GM12878 (cell line): ENCODE results near the gene ZNF764. TPM values are rescaled to one million over a fixed set of nuclear protein-coding genes. Genes with fewer than 3 reads are reported as not detected.

Experiments used
- ATAC-seq: fragments of 200-7000 bp; cut with Tn5 transposase; 3 replicates; pipeline ENCODE4 v1.9.1; 2020; ENCODE audit warnings: mild to moderate bottlenecking, moderate library complexity
- BruUV-seq: library from RNA; stranded (reverse); fragments of 400-500 nt; replicated peaks from 2 replicates; lab custom pipeline; 2021; lab: Mats Ljungman, UMichigan
- CTCF ChIA-PET: fragments of 300-600 bp; sonication (Branson Sonifier 250); formaldehyde crosslinking; extraction: SDS; loops from one replicate; lab custom pipeline; 2021; ENCODE audit warnings: inconsistent platforms; lab: Yijun Ruan, JAX
- POLR2A ChIA-PET: fragments of 350-600 bp; formaldehyde crosslinking; extraction: SDS; loops from one replicate; lab custom pipeline; 2021; ENCODE audit warnings: inconsistent platforms; lab: Charles Lee
- RAD21 ChIA-PET: fragments of 300-600 bp; sonication (Branson Sonifier 250); formaldehyde crosslinking; loops from one replicate; lab custom pipeline; 2023; ENCODE audit warnings: antibody characterized with exemption; ENCODE audit not compliant: unreplicated experiment; lab: Charles Lee
- SMC1A ChIA-PET: fragments of 300-600 bp; sonication (Branson Sonifier 250); formaldehyde crosslinking; loops from one replicate; lab custom pipeline; 2023; ENCODE audit not compliant: unreplicated experiment, uncharacterized antibody; lab: Charles Lee
- DNase-seq: peaks from one replicate; pipeline ENCODE4 v3.0.0-alpha.2; 2011; ENCODE audit warnings: low read depth, low spot score
- FAIRE-seq: peaks from 3 replicates; lab custom pipeline; 2011; peaks lifted over from hg19 to GRCh38; lab: Jason Lieb, UNC
- H2AFZ ChIP-seq: 2 replicates; pipeline ENCODE4 v1.6.0; 2011; ENCODE audit warnings: low read depth, low read length, control low read depth; ENCODE audit not compliant: control insufficient read depth
- H3K27ac ChIP-seq: 2 replicates; pipeline ENCODE4 v1.5.1; 2011; ENCODE audit warnings: control low read depth; ENCODE audit not compliant: control insufficient read depth, insufficient read depth
- H3K27me3 ChIP-seq, 2 experiments: replicated peaks in 1 of 2; 2 replicates each; pipeline versions ENCODE4 v1.6.0 to v1.6.1; 2011; ENCODE audit warnings: low read length in 1 of 2; ENCODE audit not compliant: control insufficient read depth in 2 of 2, insufficient read depth in 2 of 2
- H3K36me3 ChIP-seq, 2 experiments: 2 replicates each; pipeline ENCODE4 v1.5.1; 2011; ENCODE audit warnings: low read length in 1 of 2; ENCODE audit not compliant: control insufficient read depth in 2 of 2, insufficient read depth in 2 of 2
- H3K4me1 ChIP-seq: 2 replicates; pipeline ENCODE4 v1.6.1; 2011; ENCODE audit warnings: mild to moderate bottlenecking, low read length, moderate library complexity, mixed read lengths; ENCODE audit not compliant: control insufficient read depth, insufficient read depth
- H3K4me2 ChIP-seq: 2 replicates; pipeline ENCODE4 v1.6.0; 2011; ENCODE audit warnings: control low read depth; ENCODE audit not compliant: control insufficient read depth, insufficient read depth
- H3K4me3 ChIP-seq: fragments of 200-600 bp; sonication (generic); 2 replicates; pipeline ENCODE4 v1.5.1; 2016
- H3K79me2 ChIP-seq: 2 replicates; pipeline ENCODE4 v1.6.0; 2011; ENCODE audit warnings: low read length; ENCODE audit not compliant: control insufficient read depth, insufficient read depth
- H3K9ac ChIP-seq: 2 replicates; pipeline ENCODE4 v1.8.0; 2011; ENCODE audit warnings: low read length, control low read depth, mixed read lengths; ENCODE audit not compliant: control insufficient read depth, insufficient read depth
- H3K9me3 ChIP-seq: replicated peaks from 3 replicates; pipeline ENCODE4 v1.5.1; 2011; ENCODE audit warnings: mild to moderate bottlenecking, low read length; ENCODE audit not compliant: control insufficient read depth, insufficient read depth
- H4K20me1 ChIP-seq: 2 replicates; pipeline ENCODE4 v1.6.0; 2011; ENCODE audit not compliant: control insufficient read depth, insufficient read depth
- ATF7 ChIP-seq: fragments of 450-650 bp; IDR thresholded peaks from 2 replicates; pipeline ENCODE4 v1.6.1; 2016; ENCODE audit warnings: low read depth, mild to moderate bottlenecking
- CEBPB ChIP-seq, 2 experiments: fragments of 150-350 bp in 1 of 2; IDR thresholded peaks; 2 replicates each; pipeline ENCODE4 v1.6.1; 2012 to 2014; ENCODE audit warnings: low read depth in 2 of 2, low read length in 2 of 2, borderline replicate concordance in 1 of 2, inconsistent platforms in 1 of 2
- JUND ChIP-seq: IDR thresholded peaks from 2 replicates; pipeline ENCODE4 v1.6.1; 2012; ENCODE audit warnings: low read depth, mild to moderate bottlenecking, low read length, improper control_type of control experiment, moderate library complexity
- MAX ChIP-seq: IDR thresholded peaks from 2 replicates; pipeline ENCODE4 v1.6.1; 2012; ENCODE audit warnings: low read depth, low read length, improper control_type of control experiment
- MLLT1 ChIP-seq: fragments of 450-650 bp; IDR thresholded peaks from 2 replicates; pipeline ENCODE4 v1.6.1; 2016; ENCODE audit warnings: mild to moderate bottlenecking
- NRF1 ChIP-seq: conservative IDR thresholded peaks from 2 replicates; pipeline ENCODE4 v1.6.1; 2011; ENCODE audit warnings: mild to moderate bottlenecking, low read depth, low read length, improper control_type of control experiment
- PML ChIP-seq: IDR thresholded peaks from 2 replicates; pipeline ENCODE4 v1.6.1; 2012; ENCODE audit warnings: low read length, inconsistent platforms
- WGBS: methylation state at CpG from one replicate; pipeline ENCODE4 v1.1.6; 2016; ENCODE audit warnings: low lambda C conversion rate; ENCODE audit not compliant: insufficient replicate concordance, insufficient coverage; ENCODE audit errors: missing lambda C conversion rate; 5-methylcytosine and 5-hydroxymethylcytosine counted together
- in situ Hi-C: fragments of 300-500 bp; cut with MboI; formaldehyde crosslinking; loops from 9 replicates; pipeline ENCODE4 v1.14.3; 2018; ENCODE audit warnings: mixed read lengths
- intact Hi-C: fragments of 100-400 bp; cut with micrococcal nuclease; formaldehyde crosslinking; loops from one replicate; pipeline ENCODE4 v1.14.2; 2022; ENCODE audit not compliant: unreplicated experiment
- polyA plus RNA-seq, 11 experiments: library from polyadenylated mRNA; depleted of rRNA in 4 of 11; unstranded in 6 of 11; stranded (reverse) in 5 of 11; fragments of >200 nt; fragmentation: Nextera tagmentation in 4 of 11; fragmentation: Illumina TruSeq in 1 of 11; extraction: Ambion mirVana in 4 of 11; extraction: Trizol in 1 of 11; gene quantifications; 1 replicate in 1 of 11; 2 replicates in 10 of 11; pipeline versions ENCODE4 v1.2.1 to v1.2.3, GENCODE V29; 2011 to 2016; ENCODE audit warnings: inconsistent platforms in 2 of 11, missing spikeins in 2 of 11, low read depth in 1 of 11
- total RNA-seq, 4 experiments: library from RNA; depleted of rRNA in 3 of 4; stranded (reverse); fragments of >200 nt in 3 of 4; fragmentation: Illumina TruSeq in 1 of 4; extraction: Trizol in 1 of 4; gene quantifications; 2 replicates each; pipeline versions ENCODE4 v1.2.1 to v1.2.3, GENCODE V29; 2013 to 2021

Gene ZNF764
- total and polyA plus RNA-seq, 10 of the 15 experiments (the other 5 are each of a cell fraction or from before 2014, with no cell fraction given) = 0.61 to 11.9 (median 3.8) TPM

DNA sequence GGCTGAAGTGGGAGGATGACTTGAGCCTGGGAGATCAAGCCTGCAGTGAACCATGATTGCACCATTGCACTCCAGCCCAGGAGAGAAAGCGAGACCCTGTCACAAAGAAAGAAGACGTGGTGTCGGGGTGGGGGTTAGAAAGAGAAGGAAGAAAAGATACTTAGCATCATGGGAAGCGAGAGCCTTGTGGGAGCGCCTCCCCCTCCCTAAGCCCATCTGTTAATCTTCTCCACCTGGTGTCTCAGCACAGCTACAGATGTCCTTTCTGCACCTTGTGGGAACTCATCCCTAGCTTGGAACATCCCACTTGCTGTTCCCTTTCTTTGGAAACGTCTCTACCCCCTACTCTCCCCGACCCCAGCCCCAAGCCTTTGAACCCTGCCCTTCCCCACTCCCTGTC lies 7.4 kb upstream of the ZNF764 start:
- no peak overlapping the region for H3K4me2 ChIP-seq
- RAD21 ChIA-PET = interaction anchor here (1.2 to 4.4 kb wide), 3 partner anchors 8 to 135 kb away, joined by 3 to 22 read pairs (median 17); partner anchors contain the start of genes DCTPP1 and ZNF747
- no peaks in the 10 kb centered on the region; a peak in 2 of 4 replicates for H3K36me3 ChIP-seq
- ATAC-seq (no peak), FAIRE-seq (no peak), DNase-seq (no peak)
- POLR2A ChIA-PET = interaction anchor here (0.7 to 1.6 kb wide), 6 partner anchors 8 to 114 kb away, joined by 3 to 4 read pairs (median 3); partner anchors contain the start of gene ZNF689
- no peak overlapping the region for H3K27ac ChIP-seq
- no peaks in the 10 kb centered on the region for H3K9me3 ChIP-seq
- CTCF ChIA-PET = interaction anchor here (0.8 to 2.6 kb wide), 6 partner anchors 21 to 136 kb away, joined by 3 to 8 read pairs (median 4); partner anchors contain the start of gene DCTPP1
- SMC1A ChIA-PET = interaction anchor here (1.0 to 1.4 kb wide), 3 partner anchors 11 to 422 kb away, joined by 3 to 4 read pairs (median 3); no protein-coding TSS in a partner anchor
- in situ Hi-C loops = no loop called here
- H4K20me1 ChIP-seq = no peaks in the 10 kb centered on the region
- no peak overlapping the region for H3K4me3 ChIP-seq
- H3K79me2 ChIP-seq = peaks cover 2% of the 10 kb centered on the region
- TF ChIP-seq MLLT1 (no peak), NRF1 (no peak), ATF7 (no peak), CEBPB (IDR thresholded peaks at IDR 0.05; ENCODE audit: borderline replicate concordance in 1 of 2, low read depth in 2 of 2, low read length in 2 of 2) (no peak), MAX (no peak), JUND (no peak), PML (no peak)
- no peak overlapping the region for H2AFZ ChIP-seq
- H3K27me3 ChIP-seq = no peaks in the 10 kb centered on the region
- intact Hi-C loops = no loop called here
- no peak overlapping the region for H3K9ac ChIP-seq
- no TSS peak for BruUV-seq
- 69% methylated on average over 5 of the region's 7 CpGs for WGBS
- peaks cover 27% of the 10 kb centered on the region for H3K4me1 ChIP-seq
